K562 (cell line): Measurements from ENCODE around the gene CREB3L2. TPM values are rescaled to one million over a fixed set of nuclear protein-coding genes. Genes with fewer than 3 reads are reported as not detected.

Source experiments
- BRF1 ChIP-seq: IDR thresholded peaks from 3 replicates; pipeline ENCODE4 v1.6.1; 2011; ENCODE audit warnings: borderline replicate concordance, mild to moderate bottlenecking; ENCODE audit not compliant: insufficient read length; ENCODE audit errors: extremely low read depth
- CEBPG ChIP-seq, 3 experiments: fragments of 200-800 bp in 1 of 3; sonication (Bioruptor generic) in 1 of 3; sonication (generic) in 1 of 3; formaldehyde crosslinking in 1 of 3; IDR thresholded peaks in 2 of 3; conservative IDR thresholded peaks in 1 of 3; 2 replicates each; pipeline versions ENCODE4 v1.6.1 to v1.8.0; 2016 to 2022; ENCODE audit warnings: missing compliant biosample characterization in 2 of 3, missing genetic modification characterization in 2 of 3, mild to moderate bottlenecking in 1 of 3, missing genetic modification reagents in 1 of 3
- CXXC5 ChIP-seq: fragments of 250-450 bp; sonication (Bioruptor Pico); IDR thresholded peaks from 2 replicates; pipeline ENCODE4 v1.8.0; 2022; ENCODE audit warnings: inconsistent platforms, mild to moderate bottlenecking, moderate library complexity
- FOXJ2 ChIP-seq: fragments of 200-800 bp; sonication (Bioruptor generic); IDR thresholded peaks from 2 replicates; pipeline ENCODE4 v1.6.1; 2016; ENCODE audit warnings: missing genetic modification characterization, missing compliant biosample characterization
- MAFG ChIP-seq: fragments of 450-650 bp; conservative IDR thresholded peaks from 2 replicates; pipeline ENCODE4 v1.6.1; 2016; ENCODE audit warnings: missing genetic modification characterization, missing compliant biosample characterization
- NFYB ChIP-seq: IDR thresholded peaks from 2 replicates; pipeline ENCODE4 v1.6.1; 2011; ENCODE audit warnings: mild to moderate bottlenecking, moderate library complexity; ENCODE audit not compliant: insufficient read length; ENCODE audit errors: extremely low read depth
- PRMT5 ChIP-seq: sonication (generic); formaldehyde crosslinking; IDR thresholded peaks from 2 replicates; pipeline ENCODE4 v1.5.0; 2020; ENCODE audit warnings: missing genetic modification reagents
- RBM22 ChIP-seq: fragments of 200-400 bp; formaldehyde crosslinking; IDR thresholded peaks from 2 replicates; pipeline ENCODE4 v1.6.1; 2018; ENCODE audit warnings: low read length, low read depth; ENCODE audit not compliant: poor library complexity, severe bottlenecking
- SMARCE1 ChIP-seq: fragments of 450-650 bp; IDR thresholded peaks from 2 replicates; pipeline ENCODE4 v1.7.1; 2016; ENCODE audit warnings: mild to moderate bottlenecking
- ZSCAN32 ChIP-seq: fragments of 450-650 bp; formaldehyde crosslinking; IDR thresholded peaks from 2 replicates; pipeline ENCODE4 v1.4.0; 2020; ENCODE audit warnings: mild to moderate bottlenecking, moderate library complexity
- polyA plus RNA-seq, 8 experiments: library from polyadenylated mRNA; depleted of rRNA in 4 of 8; stranded (reverse) in 5 of 8; unstranded in 3 of 8; fragments of >200 nt; fragmentation: Nextera tagmentation in 2 of 8; fragmentation: Illumina TruSeq in 1 of 8; extraction: Ambion mirVana in 2 of 8; extraction: Trizol in 1 of 8; gene quantifications; 2 replicates each; pipeline versions ENCODE4 v1.2.1 to v1.2.3, GENCODE V29; 2011 to 2014; ENCODE audit warnings: inconsistent platforms in 1 of 8, missing spikeins in 1 of 8
- total RNA-seq, 7 experiments: library from RNA; depleted of rRNA in 6 of 7; stranded (reverse); fragments of >200 nt in 6 of 7; fragmentation: Illumina TruSeq in 2 of 7; extraction: Trizol in 2 of 7; gene quantifications; 2 replicates each; pipeline versions ENCODE4 v1.2.1 to v1.2.3, GENCODE V29; 2011 to 2021; ENCODE audit warnings: low replicate concordance in 1 of 7
- TF ChIP-seq, protein P1 (sequence below): fragments of 250-450 bp; sonication (Bioruptor Pico); IDR thresholded peaks from 2 replicates; pipeline ENCODE4 v1.8.0; 2021; ENCODE audit warnings: moderate library complexity, mild to moderate bottlenecking, inconsistent platforms
- TF ChIP-seq, protein P2 (sequence below): fragments of 450-650 bp; formaldehyde crosslinking; IDR thresholded peaks from 2 replicates; pipeline ENCODE4 v1.4.0; 2022; ENCODE audit warnings: missing genetic modification characterization
- TF ChIP-seq, protein P3 (sequence below): sonication (generic); formaldehyde crosslinking; IDR thresholded peaks from 2 replicates; pipeline ENCODE4 v1.8.0; 2022; ENCODE audit warnings: mild to moderate bottlenecking, missing genetic modification reagents
- TF ChIP-seq, protein P4 (sequence below): fragments of 250-450 bp; sonication (Bioruptor Pico); IDR thresholded peaks from 2 replicates; pipeline ENCODE4 v1.4.0; 2020; ENCODE audit warnings: mild to moderate bottlenecking, moderate library complexity
- TF ChIP-seq, protein P5 (sequence below): fragments of 450-650 bp; IDR thresholded peaks from 2 replicates; pipeline ENCODE4 v1.6.1; 2016; ENCODE audit warnings: low read depth, mild to moderate bottlenecking, moderate library complexity

CREB3L2 gene
- total and polyA plus RNA-seq, 9 of the 15 experiments (the other 6 are each of a cell fraction or from before 2014, with no cell fraction given): 7.1 to 45.6 (median 15.8) TPM

DNA sequence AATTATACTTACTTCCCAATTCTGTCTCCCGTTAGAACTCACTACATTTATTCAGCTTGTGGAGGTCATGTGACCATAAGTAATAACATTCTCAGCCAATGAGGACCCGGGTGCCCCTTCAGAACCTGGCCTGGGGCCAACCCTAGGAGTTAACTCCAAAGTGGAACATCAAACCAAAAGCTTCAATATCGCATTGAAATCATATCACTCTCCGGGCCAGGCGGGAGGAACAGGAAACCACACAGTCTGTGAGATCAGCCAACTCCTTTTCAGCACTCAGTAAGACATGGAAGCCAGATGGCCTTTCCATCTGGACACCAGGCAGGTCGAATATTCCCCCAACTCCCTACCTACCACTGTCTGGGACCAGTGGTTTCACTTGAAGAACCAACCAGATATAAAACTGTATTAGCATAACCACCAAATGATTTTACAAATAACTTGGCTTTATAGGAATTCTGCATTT is 5.5 kb downstream of the CREB3L2 start (continued):
- TF ChIP-seq SMARCE1 (no peak; the same call in 1 of the 2 replicates), MAFG (tag) (no peak), BRF1 (no peak), CEBPG (CRISPR knock-in tag; IDR thresholded peaks at IDR 0.05) (no peak), CEBPG (tag; conservative IDR thresholded peaks at IDR 0.05 in 1 of 2, IDR thresholded peaks at IDR 0.05 in 1 of 2) (no peak), NFYB (peak; percentile 57), PRMT5 (CRISPR knock-in tag) (no peak), FOXJ2 (tag) (no peak), ZSCAN32 (CRISPR knock-in tag) (no peak), CXXC5 (peak; percentile 47), RBM22 (no peak)
- TF ChIP-seq, protein P1, sequence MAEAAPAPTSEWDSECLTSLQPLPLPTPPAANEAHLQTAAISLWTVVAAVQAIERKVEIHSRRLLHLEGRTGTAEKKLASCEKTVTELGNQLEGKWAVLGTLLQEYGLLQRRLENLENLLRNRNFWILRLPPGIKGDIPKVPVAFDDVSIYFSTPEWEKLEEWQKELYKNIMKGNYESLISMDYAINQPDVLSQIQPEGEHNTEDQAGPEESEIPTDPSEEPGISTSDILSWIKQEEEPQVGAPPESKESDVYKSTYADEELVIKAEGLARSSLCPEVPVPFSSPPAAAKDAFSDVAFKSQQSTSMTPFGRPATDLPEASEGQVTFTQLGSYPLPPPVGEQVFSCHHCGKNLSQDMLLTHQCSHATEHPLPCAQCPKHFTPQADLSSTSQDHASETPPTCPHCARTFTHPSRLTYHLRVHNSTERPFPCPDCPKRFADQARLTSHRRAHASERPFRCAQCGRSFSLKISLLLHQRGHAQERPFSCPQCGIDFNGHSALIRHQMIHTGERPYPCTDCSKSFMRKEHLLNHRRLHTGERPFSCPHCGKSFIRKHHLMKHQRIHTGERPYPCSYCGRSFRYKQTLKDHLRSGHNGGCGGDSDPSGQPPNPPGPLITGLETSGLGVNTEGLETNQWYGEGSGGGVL (CRISPR knock-in tag): no peak
- TF ChIP-seq, protein P2, sequence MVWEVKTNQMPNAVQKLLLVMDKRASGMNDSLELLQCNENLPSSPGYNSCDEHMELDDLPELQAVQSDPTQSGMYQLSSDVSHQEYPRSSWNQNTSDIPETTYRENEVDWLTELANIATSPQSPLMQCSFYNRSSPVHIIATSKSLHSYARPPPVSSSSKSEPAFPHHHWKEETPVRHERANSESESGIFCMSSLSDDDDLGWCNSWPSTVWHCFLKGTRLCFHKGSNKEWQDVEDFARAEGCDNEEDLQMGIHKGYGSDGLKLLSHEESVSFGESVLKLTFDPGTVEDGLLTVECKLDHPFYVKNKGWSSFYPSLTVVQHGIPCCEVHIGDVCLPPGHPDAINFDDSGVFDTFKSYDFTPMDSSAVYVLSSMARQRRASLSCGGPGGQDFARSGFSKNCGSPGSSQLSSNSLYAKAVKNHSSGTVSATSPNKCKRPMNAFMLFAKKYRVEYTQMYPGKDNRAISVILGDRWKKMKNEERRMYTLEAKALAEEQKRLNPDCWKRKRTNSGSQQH (CRISPR knock-in tag): no peak
- TF ChIP-seq, protein P3, sequence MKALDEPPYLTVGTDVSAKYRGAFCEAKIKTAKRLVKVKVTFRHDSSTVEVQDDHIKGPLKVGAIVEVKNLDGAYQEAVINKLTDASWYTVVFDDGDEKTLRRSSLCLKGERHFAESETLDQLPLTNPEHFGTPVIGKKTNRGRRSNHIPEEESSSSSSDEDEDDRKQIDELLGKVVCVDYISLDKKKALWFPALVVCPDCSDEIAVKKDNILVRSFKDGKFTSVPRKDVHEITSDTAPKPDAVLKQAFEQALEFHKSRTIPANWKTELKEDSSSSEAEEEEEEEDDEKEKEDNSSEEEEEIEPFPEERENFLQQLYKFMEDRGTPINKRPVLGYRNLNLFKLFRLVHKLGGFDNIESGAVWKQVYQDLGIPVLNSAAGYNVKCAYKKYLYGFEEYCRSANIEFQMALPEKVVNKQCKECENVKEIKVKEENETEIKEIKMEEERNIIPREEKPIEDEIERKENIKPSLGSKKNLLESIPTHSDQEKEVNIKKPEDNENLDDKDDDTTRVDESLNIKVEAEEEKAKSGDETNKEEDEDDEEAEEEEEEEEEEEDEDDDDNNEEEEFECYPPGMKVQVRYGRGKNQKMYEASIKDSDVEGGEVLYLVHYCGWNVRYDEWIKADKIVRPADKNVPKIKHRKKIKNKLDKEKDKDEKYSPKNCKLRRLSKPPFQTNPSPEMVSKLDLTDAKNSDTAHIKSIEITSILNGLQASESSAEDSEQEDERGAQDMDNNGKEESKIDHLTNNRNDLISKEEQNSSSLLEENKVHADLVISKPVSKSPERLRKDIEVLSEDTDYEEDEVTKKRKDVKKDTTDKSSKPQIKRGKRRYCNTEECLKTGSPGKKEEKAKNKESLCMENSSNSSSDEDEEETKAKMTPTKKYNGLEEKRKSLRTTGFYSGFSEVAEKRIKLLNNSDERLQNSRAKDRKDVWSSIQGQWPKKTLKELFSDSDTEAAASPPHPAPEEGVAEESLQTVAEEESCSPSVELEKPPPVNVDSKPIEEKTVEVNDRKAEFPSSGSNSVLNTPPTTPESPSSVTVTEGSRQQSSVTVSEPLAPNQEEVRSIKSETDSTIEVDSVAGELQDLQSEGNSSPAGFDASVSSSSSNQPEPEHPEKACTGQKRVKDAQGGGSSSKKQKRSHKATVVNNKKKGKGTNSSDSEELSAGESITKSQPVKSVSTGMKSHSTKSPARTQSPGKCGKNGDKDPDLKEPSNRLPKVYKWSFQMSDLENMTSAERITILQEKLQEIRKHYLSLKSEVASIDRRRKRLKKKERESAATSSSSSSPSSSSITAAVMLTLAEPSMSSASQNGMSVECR (CRISPR knock-in tag): no peak
- TF ChIP-seq, protein P4, sequence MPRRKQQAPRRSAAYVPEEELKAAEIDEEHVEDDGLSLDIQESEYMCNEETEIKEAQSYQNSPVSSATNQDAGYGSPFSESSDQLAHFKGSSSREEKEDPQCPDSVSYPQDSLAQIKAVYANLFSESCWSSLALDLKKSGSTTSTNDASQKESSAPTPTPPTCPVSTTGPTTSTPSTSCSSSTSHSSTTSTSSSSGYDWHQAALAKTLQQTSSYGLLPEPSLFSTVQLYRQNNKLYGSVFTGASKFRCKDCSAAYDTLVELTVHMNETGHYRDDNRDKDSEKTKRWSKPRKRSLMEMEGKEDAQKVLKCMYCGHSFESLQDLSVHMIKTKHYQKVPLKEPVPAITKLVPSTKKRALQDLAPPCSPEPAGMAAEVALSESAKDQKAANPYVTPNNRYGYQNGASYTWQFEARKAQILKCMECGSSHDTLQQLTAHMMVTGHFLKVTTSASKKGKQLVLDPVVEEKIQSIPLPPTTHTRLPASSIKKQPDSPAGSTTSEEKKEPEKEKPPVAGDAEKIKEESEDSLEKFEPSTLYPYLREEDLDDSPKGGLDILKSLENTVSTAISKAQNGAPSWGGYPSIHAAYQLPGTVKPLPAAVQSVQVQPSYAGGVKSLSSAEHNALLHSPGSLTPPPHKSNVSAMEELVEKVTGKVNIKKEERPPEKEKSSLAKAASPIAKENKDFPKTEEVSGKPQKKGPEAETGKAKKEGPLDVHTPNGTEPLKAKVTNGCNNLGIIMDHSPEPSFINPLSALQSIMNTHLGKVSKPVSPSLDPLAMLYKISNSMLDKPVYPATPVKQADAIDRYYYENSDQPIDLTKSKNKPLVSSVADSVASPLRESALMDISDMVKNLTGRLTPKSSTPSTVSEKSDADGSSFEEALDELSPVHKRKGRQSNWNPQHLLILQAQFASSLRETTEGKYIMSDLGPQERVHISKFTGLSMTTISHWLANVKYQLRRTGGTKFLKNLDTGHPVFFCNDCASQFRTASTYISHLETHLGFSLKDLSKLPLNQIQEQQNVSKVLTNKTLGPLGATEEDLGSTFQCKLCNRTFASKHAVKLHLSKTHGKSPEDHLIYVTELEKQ (CRISPR knock-in tag): no peak
- TF ChIP-seq, protein P5, sequence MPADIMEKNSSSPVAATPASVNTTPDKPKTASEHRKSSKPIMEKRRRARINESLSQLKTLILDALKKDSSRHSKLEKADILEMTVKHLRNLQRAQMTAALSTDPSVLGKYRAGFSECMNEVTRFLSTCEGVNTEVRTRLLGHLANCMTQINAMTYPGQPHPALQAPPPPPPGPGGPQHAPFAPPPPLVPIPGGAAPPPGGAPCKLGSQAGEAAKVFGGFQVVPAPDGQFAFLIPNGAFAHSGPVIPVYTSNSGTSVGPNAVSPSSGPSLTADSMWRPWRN: no peak
